Gastrocnemius medialis (tissue), 4 donors: ENCODE results near the gene NT5DC4. TPM values are rescaled to one million over a fixed set of nuclear protein-coding genes. Genes with fewer than 3 reads are reported as not detected.
"Not testable (repeated sequence)": the region's sequence is repeated elsewhere in the genome, so short reads cannot be mapped to it uniquely, and the experiment has no call there.

Experiments used
- ATAC-seq, 2 donors: fragments of 150-250 bp; one replicate each; pipeline ENCODE4 v1.9.1; 2016
- DNase-seq, 2 donors: peaks; one replicate each; pipeline ENCODE4 v3.0.0-alpha.2; 2019
- H3K27ac ChIP-seq, 4 donors: fragments of 200-600 bp; sonication (generic); 1 replicate in 1 of 4; 2 replicates in 3 of 4; pipeline ENCODE4 v1.5.1; 2016 to 2018; ENCODE audit warnings: mild to moderate bottlenecking in 2 of 4, moderate library complexity in 1 of 4
- H3K27me3 ChIP-seq, 3 donors: fragments of 200-600 bp; sonication (generic) in 2 of 3; 1 replicate in 1 of 3; 2 replicates in 2 of 3; pipeline versions ENCODE4 v1.5.1 to v1.6.0; 2016 to 2019; ENCODE audit warnings: mild to moderate bottlenecking in 1 of 3, moderate library complexity in 1 of 3
- H3K36me3 ChIP-seq, 2 donors: fragments of 200-600 bp; sonication (generic) in 1 of 2; one replicate each; pipeline ENCODE4 v1.5.1; 2017 to 2018
- H3K4me1 ChIP-seq, 2 donors: fragments of 200-600 bp; sonication (generic) in 1 of 2; one replicate each; pipeline ENCODE4 v1.5.1; 2016 to 2017; ENCODE audit warnings: mild to moderate bottlenecking in 2 of 2
- H3K4me3 ChIP-seq, 4 donors: fragments of 200-600 bp; sonication (generic) in 3 of 4; 1 replicate in 1 of 4; 2 replicates in 3 of 4; pipeline ENCODE4 v1.5.1; 2016 to 2019; ENCODE audit warnings: mild to moderate bottlenecking in 2 of 4
- H3K9me3 ChIP-seq, 3 donors: fragments of 200-600 bp; sonication (generic) in 2 of 3; 1 replicate in 1 of 3; 2 replicates in 2 of 3; pipeline ENCODE4 v1.5.1; 2016 to 2019
- CTCF ChIP-seq, 5 experiments: fragments of 450-650 bp in 3 of 5; fragments of 200-600 bp in 2 of 5; sonication (generic) in 2 of 5; IDR thresholded peaks in 4 of 5; conservative IDR thresholded peaks in 1 of 5; 1 replicate in 4 of 5; 2 replicates in 1 of 5; pipeline ENCODE4 v1.5.1; 2016 to 2019; ENCODE audit warnings: antibody characterized with exemption in 5 of 5, mild to moderate bottlenecking in 3 of 5, moderate library complexity in 3 of 5
- POLR2A ChIP-seq, 2 donors: fragments of 450-650 bp; IDR thresholded peaks; one replicate each; pipeline ENCODE4 v1.6.1; 2017; ENCODE audit warnings: antibody characterized with exemption in 2 of 2, mild to moderate bottlenecking in 2 of 2, moderate library complexity in 2 of 2
- in situ Hi-C, 4 donors: fragments of 200-750 bp; cut with MboI; loops; one replicate each; pipeline versions ENCODE4 v1.15.0 to v1.8.0; 2017; ENCODE audit warnings: low sequenced_read_pairs in 4 of 4
- intact Hi-C: fragments of 100-400 bp; cut with DNase I; formaldehyde crosslinking; loops from one replicate; pipeline ENCODE4 v1.15.1; 2023; ENCODE audit warnings: low total_unique reads
- total RNA-seq, 4 donors: library from RNA; depleted of rRNA; stranded (reverse); fragments of >200 nt; gene quantifications; one replicate each; pipeline versions ENCODE4 v1.1.0 to v1.2.3, GENCODE V29; 2016

Gene NT5DC4
- total RNA-seq, 4 donors from 2014 or later, result not detected

- H3K27me3 ChIP-seq, result no peaks in the 10 kb centered on the region
- H3K27ac ChIP-seq, result no peak overlapping the region
- DNase-seq, result no peak
- H3K9me3 ChIP-seq, result no peaks in the 10 kb centered on the region
- in situ Hi-C loops (no loop called here), intact Hi-C loops (no loop called here)
- TF ChIP-seq POLR2A (IDR thresholded peaks at IDR 0.05) (no peak), CTCF (IDR thresholded peaks at IDR 0.05 in 4 of 5, conservative IDR thresholded peaks at IDR 0.05 in 1 of 5) (no peak)
- no peaks in the 10 kb centered on the region for H3K36me3 ChIP-seq
- no peak overlapping the region for H3K4me3 ChIP-seq
- no peaks in the 10 kb centered on the region for H3K4me1 ChIP-seq
- ATAC-seq, result no peak
These were observed 7.3 kb upstream of the NT5DC4 start for GRCh38 chr2:112713585-112713925.

GRCh38 chr2:112713926-112714325, 6.9 kb upstream of the NT5DC4 start:
- H3K4me3 ChIP-seq, result no peak overlapping the region
- no peak for DNase-seq
- H3K27me3 ChIP-seq, result no peaks in the 10 kb centered on the region
- H3K36me3 ChIP-seq, result no peaks in the 10 kb centered on the region
- in situ Hi-C loops, result no loop called here
- no peak overlapping the region for H3K27ac ChIP-seq
- TF ChIP-seq POLR2A (IDR thresholded peaks at IDR 0.05), result no peak
- no peak for TF ChIP-seq CTCF (IDR thresholded peaks at IDR 0.05 in 4 of 5, conservative IDR thresholded peaks at IDR 0.05 in 1 of 5)
- H3K4me1 ChIP-seq, result no peaks in the 10 kb centered on the region
- no peak for ATAC-seq
- no peaks in the 10 kb centered on the region for H3K9me3 ChIP-seq
- intact Hi-C loops, result no loop called here

- Histone ChIP-seq H3K4me3 (no peak overlapping the region), H3K9me3 (no peaks in the 10 kb centered on the region), H3K27me3 (no peaks in the 10 kb centered on the region), H3K4me1 (no peaks in the 10 kb centered on the region), H3K36me3 (no peaks in the 10 kb centered on the region), H3K27ac (no peak overlapping the region)
- no peak for TF ChIP-seq CTCF (IDR thresholded peaks at IDR 0.05 in 4 of 5, conservative IDR thresholded peaks at IDR 0.05 in 1 of 5)
- no peak for TF ChIP-seq POLR2A (IDR thresholded peaks at IDR 0.05)
- intact Hi-C loops (no loop called here), in situ Hi-C loops (no loop called here)
- ATAC-seq (no peak), DNase-seq (no peak)
These were observed 6.5 kb upstream of the NT5DC4 start for GRCh38 chr2:112714331-112714730.

- intact Hi-C loops (no loop called here), in situ Hi-C loops (no loop called here)
- no peak for TF ChIP-seq CTCF (IDR thresholded peaks at IDR 0.05 in 4 of 5, conservative IDR thresholded peaks at IDR 0.05 in 1 of 5)
- TF ChIP-seq POLR2A (IDR thresholded peaks at IDR 0.05), result no peak
- ATAC-seq, result no peak
- Histone ChIP-seq H3K9me3 (no peaks in the 10 kb centered on the region), H3K4me1 (no peaks in the 10 kb centered on the region), H3K4me3 (no peak overlapping the region), H3K36me3 (no peaks in the 10 kb centered on the region), H3K27ac (no peak overlapping the region), H3K27me3 (no peaks in the 10 kb centered on the region)
- no peak for DNase-seq
These were observed 5.8 kb upstream of the NT5DC4 start for GRCh38 chr2:112714836-112715631.

- ATAC-seq, intact Hi-C loops, H3K4me1 ChIP-seq, H3K4me3 ChIP-seq, H3K36me3 ChIP-seq, H3K9me3 ChIP-seq, DNase-seq, in situ Hi-C loops, H3K27ac ChIP-seq, H3K27me3 ChIP-seq: not testable (repeated sequence)
These were observed 4.7 kb upstream of the NT5DC4 start for GRCh38 chr2:112716094-112716493.

GRCh38 chr2:112716826-112717352, 3.9 kb upstream of the NT5DC4 start:
- H3K27me3 ChIP-seq, H3K36me3 ChIP-seq, H3K4me1 ChIP-seq, intact Hi-C loops, in situ Hi-C loops, DNase-seq, H3K27ac ChIP-seq, H3K4me3 ChIP-seq, ATAC-seq, H3K9me3 ChIP-seq: not testable (repeated sequence)
